HEK293 (cell line): ENCODE data around the gene GPR161.

ENCODE experiments used
- MZF1 ChIP-seq: fragments of 450-650 bp; formaldehyde crosslinking; IDR thresholded peaks from 2 replicates; pipeline ENCODE4 v1.5.1; 2017; ENCODE audit warnings: missing biosample characterization, missing genetic modification characterization, borderline replicate concordance
- SETDB1 ChIP-seq: IDR thresholded peaks from one replicate; pipeline ENCODE4 v1.6.1; 2017; ENCODE audit warnings: mild to moderate bottlenecking, low read length, moderate library complexity, mixed read lengths; ENCODE audit not compliant: insufficient read length
- YY2 ChIP-seq: fragments of 450-650 bp; formaldehyde crosslinking; IDR thresholded peaks from 2 replicates; pipeline ENCODE4 v1.5.1; 2016; ENCODE audit warnings: missing biosample characterization, missing genetic modification characterization
- ZBTB48 ChIP-seq: fragments of 450-650 bp; formaldehyde crosslinking; IDR thresholded peaks from 2 replicates; pipeline ENCODE4 v1.5.1; 2016; ENCODE audit warnings: missing biosample characterization, missing genetic modification characterization
- ZNF138 ChIP-seq: fragments of 450-650 bp; formaldehyde crosslinking; IDR thresholded peaks from 2 replicates; pipeline ENCODE4 v1.5.1; 2016; ENCODE audit warnings: missing biosample characterization, missing genetic modification characterization, borderline replicate concordance
- ZNF157 ChIP-seq: fragments of 450-650 bp; formaldehyde crosslinking; IDR thresholded peaks from 2 replicates; pipeline ENCODE4 v1.5.1; 2016; ENCODE audit warnings: missing biosample characterization, missing genetic modification characterization
- ZNF248 ChIP-seq: fragments of 450-650 bp; formaldehyde crosslinking; IDR thresholded peaks from 2 replicates; pipeline ENCODE4 v1.5.1; 2017; ENCODE audit warnings: missing biosample characterization, missing genetic modification characterization
- ZNF274 ChIP-seq, 2 experiments: fragments of 200-500 bp in 1 of 2; fragments of 450-650 bp in 1 of 2; sonication (Bioruptor generic) in 1 of 2; formaldehyde crosslinking in 1 of 2; IDR thresholded peaks; 2 replicates each; pipeline versions ENCODE4 v1.5.1 to v1.6.1; 2014 to 2016; ENCODE audit warnings: borderline replicate concordance in 1 of 2, inconsistent platforms in 1 of 2, low read length in 1 of 2, missing biosample characterization in 1 of 2, missing genetic modification characterization in 1 of 2
- ZSCAN30 ChIP-seq: fragments of 450-650 bp; IDR thresholded peaks from 2 replicates; pipeline ENCODE4 v1.5.1; 2018; ENCODE audit warnings: missing biosample characterization, mild to moderate bottlenecking, missing genetic modification characterization, moderate library complexity
- TF ChIP-seq, protein P1 (sequence below): fragments of 450-650 bp; formaldehyde crosslinking; IDR thresholded peaks from 2 replicates; pipeline ENCODE4 v1.5.1; 2016; ENCODE audit warnings: missing biosample characterization, missing genetic modification characterization, low read depth
- TF ChIP-seq, protein P2 (sequence below): fragments of 450-650 bp; formaldehyde crosslinking; IDR thresholded peaks from 2 replicates; pipeline ENCODE4 v1.5.1; 2016; ENCODE audit warnings: missing biosample characterization, missing genetic modification characterization
- TF ChIP-seq, protein P3 (sequence below): fragments of 450-650 bp; formaldehyde crosslinking; IDR thresholded peaks from 2 replicates; pipeline ENCODE4 v1.5.1; 2016; ENCODE audit warnings: missing biosample characterization, missing genetic modification characterization, borderline replicate concordance

DNA sequence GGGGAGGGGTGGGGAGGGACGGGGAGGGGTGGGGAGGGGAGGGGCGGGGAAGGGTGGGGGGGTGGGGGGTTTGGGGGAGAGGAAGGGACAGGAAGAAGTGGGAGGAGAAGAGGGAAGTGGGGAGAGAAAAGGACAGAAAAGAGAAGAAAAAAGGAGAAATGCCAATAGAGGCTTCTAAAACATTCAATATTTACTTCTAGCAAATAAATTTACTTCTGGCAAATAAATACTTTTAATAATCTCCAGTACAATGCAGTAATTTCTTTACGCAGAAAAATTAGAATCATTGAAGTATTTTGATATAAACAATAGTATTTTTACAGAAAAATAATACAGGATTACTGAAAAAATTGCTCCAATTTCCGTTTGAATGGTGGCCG lies 9.4 kb upstream of the GPR161 start:
- TF ChIP-seq SETDB1: no peak
- TF ChIP-seq, protein P1, sequence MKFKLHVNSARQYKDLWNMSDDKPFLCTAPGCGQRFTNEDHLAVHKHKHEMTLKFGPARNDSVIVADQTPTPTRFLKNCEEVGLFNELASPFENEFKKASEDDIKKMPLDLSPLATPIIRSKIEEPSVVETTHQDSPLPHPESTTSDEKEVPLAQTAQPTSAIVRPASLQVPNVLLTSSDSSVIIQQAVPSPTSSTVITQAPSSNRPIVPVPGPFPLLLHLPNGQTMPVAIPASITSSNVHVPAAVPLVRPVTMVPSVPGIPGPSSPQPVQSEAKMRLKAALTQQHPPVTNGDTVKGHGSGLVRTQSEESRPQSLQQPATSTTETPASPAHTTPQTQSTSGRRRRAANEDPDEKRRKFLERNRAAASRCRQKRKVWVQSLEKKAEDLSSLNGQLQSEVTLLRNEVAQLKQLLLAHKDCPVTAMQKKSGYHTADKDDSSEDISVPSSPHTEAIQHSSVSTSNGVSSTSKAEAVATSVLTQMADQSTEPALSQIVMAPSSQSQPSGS (tag by site-specific recombination): no peak
- TF ChIP-seq, protein P2, sequence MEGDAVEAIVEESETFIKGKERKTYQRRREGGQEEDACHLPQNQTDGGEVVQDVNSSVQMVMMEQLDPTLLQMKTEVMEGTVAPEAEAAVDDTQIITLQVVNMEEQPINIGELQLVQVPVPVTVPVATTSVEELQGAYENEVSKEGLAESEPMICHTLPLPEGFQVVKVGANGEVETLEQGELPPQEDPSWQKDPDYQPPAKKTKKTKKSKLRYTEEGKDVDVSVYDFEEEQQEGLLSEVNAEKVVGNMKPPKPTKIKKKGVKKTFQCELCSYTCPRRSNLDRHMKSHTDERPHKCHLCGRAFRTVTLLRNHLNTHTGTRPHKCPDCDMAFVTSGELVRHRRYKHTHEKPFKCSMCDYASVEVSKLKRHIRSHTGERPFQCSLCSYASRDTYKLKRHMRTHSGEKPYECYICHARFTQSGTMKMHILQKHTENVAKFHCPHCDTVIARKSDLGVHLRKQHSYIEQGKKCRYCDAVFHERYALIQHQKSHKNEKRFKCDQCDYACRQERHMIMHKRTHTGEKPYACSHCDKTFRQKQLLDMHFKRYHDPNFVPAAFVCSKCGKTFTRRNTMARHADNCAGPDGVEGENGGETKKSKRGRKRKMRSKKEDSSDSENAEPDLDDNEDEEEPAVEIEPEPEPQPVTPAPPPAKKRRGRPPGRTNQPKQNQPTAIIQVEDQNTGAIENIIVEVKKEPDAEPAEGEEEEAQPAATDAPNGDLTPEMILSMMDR (tag by site-specific recombination): no peak
- no peak for TF ChIP-seq ZNF138 (tag by site-specific recombination)
- no peak for TF ChIP-seq ZBTB48 (tag by site-specific recombination)
- TF ChIP-seq, protein P3, sequence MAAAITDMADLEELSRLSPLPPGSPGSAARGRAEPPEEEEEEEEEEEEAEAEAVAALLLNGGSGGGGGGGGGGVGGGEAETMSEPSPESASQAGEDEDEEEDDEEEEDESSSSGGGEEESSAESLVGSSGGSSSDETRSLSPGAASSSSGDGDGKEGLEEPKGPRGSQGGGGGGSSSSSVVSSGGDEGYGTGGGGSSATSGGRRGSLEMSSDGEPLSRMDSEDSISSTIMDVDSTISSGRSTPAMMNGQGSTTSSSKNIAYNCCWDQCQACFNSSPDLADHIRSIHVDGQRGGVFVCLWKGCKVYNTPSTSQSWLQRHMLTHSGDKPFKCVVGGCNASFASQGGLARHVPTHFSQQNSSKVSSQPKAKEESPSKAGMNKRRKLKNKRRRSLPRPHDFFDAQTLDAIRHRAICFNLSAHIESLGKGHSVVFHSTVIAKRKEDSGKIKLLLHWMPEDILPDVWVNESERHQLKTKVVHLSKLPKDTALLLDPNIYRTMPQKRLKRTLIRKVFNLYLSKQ (tag by site-specific recombination): no peak
- TF ChIP-seq ZNF274 (IDR thresholded peaks at IDR 0.05; ENCODE audit: low read length): no peak
- TF ChIP-seq ZNF274 (tag by site-specific recombination; IDR thresholded peaks at IDR 0.05; ENCODE audit: borderline replicate concordance): no peak
- no peak for TF ChIP-seq ZNF157 (tag by site-specific recombination)
- no peak for TF ChIP-seq MZF1 (tag by site-specific recombination)
- no peak for TF ChIP-seq ZNF248 (tag by site-specific recombination)
- TF ChIP-seq YY2 (tag by site-specific recombination): no peak
- TF ChIP-seq ZSCAN30 (tag by site-specific recombination): no peak
